H7 (cell line): Measurements from ENCODE around the gene UBASH3B. TPM values are rescaled to one million over a fixed set of nuclear protein-coding genes. Genes with fewer than 3 reads are reported as not detected.

Experiments
- DNase-seq: peaks from one replicate; pipeline ENCODE4 v3.0.0; 2012
- H3K27me3 ChIP-seq: 2 replicates; pipeline ENCODE4 v1.6.0; 2011; ENCODE audit warnings: mild to moderate bottlenecking, low read length; ENCODE audit not compliant: control insufficient read depth, insufficient read depth
- H3K36me3 ChIP-seq: replicated peaks from 2 replicates; pipeline ENCODE4 v1.5.1; 2011; ENCODE audit warnings: low read length; ENCODE audit not compliant: control insufficient read depth, insufficient read depth
- H3K4me3 ChIP-seq: 2 replicates; pipeline ENCODE4 v1.5.1; 2011; ENCODE audit warnings: low read depth, mild to moderate bottlenecking, control low read depth, low read length, moderate library complexity; ENCODE audit not compliant: insufficient read depth
- total RNA-seq: library from RNA; depleted of rRNA; stranded (reverse); fragments of >200 nt; shearing (Covaris generic); gene quantifications from 2 replicates; pipeline ENCODE4 v1.2.3, GENCODE V29; 2014

UBASH3B gene
- total RNA-seq, 1 experiment from 2014 or later, result 15.9 TPM

- DNase-seq, result no peak
- no peaks in the 10 kb centered on the region for H3K27me3 ChIP-seq
- H3K4me3 ChIP-seq, result no peak overlapping the region
- no peaks in the 10 kb centered on the region for H3K36me3 ChIP-seq
These were observed 120.3 kb downstream of the UBASH3B start for GRCh38 chr11:122775675-122776271.

- no peaks in the 10 kb centered on the region for H3K36me3 ChIP-seq
- DNase-seq, result no peak
- no peaks in the 10 kb centered on the region for H3K27me3 ChIP-seq
- no peak overlapping the region for H3K4me3 ChIP-seq
These were observed 121.0 kb downstream of the UBASH3B start for GRCh38 chr11:122776546-122776945.

- DNase-seq, result no peak
- H3K36me3 ChIP-seq, result no peaks in the 10 kb centered on the region
- H3K27me3 ChIP-seq, result no peaks in the 10 kb centered on the region
- no peak overlapping the region for H3K4me3 ChIP-seq
These were observed 121.8 kb downstream of the UBASH3B start for GRCh38 chr11:122777343-122777742.

GRCh38 chr11:122778148-122778547, 122.6 kb downstream of the UBASH3B start:
- DNase-seq, result no peak
- no peak overlapping the region for H3K4me3 ChIP-seq
- no peaks in the 10 kb centered on the region; the same call in 1 of the 2 replicates for H3K36me3 ChIP-seq
- no peaks in the 10 kb centered on the region for H3K27me3 ChIP-seq

- DNase-seq, result no peak
- no peaks in the 10 kb centered on the region; the same call in 1 of the 2 replicates for H3K36me3 ChIP-seq
- H3K27me3 ChIP-seq, result no peaks in the 10 kb centered on the region
- H3K4me3 ChIP-seq, result no peak overlapping the region
These were observed 123.6 kb downstream of the UBASH3B start for GRCh38 chr11:122779047-122779629.

- Histone ChIP-seq H3K36me3 (no peaks in the 10 kb centered on the region; the same call in 1 of the 2 replicates), H3K4me3 (no peak overlapping the region), H3K27me3 (no peaks in the 10 kb centered on the region)
- no peak for DNase-seq
These were observed 124.9 kb downstream of the UBASH3B start for GRCh38 chr11:122780296-122780949.

- peak; percentile 90 for DNase-seq
- H3K36me3 ChIP-seq, result no peaks in the 10 kb centered on the region; the same call in 1 of the 2 replicates
- H3K4me3 ChIP-seq, result no peak overlapping the region
- no peaks in the 10 kb centered on the region for H3K27me3 ChIP-seq
These were observed 126.1 kb downstream of the UBASH3B start for GRCh38 chr11:122781378-122782195.

- DNase-seq, result no peak
- no peaks in the 10 kb centered on the region; the same call in 1 of the 2 replicates for H3K36me3 ChIP-seq
- H3K4me3 ChIP-seq, result no peak overlapping the region
- no peaks in the 10 kb centered on the region for H3K27me3 ChIP-seq
These were observed 126.7 kb downstream of the UBASH3B start for GRCh38 chr11:122782222-122782621.

GRCh38 chr11:122784325-122784955, 128.9 kb downstream of the UBASH3B start:
- no peaks in the 10 kb centered on the region; the same call in 1 of the 2 replicates for H3K36me3 ChIP-seq
- DNase-seq, result no peak
- H3K27me3 ChIP-seq, result no peaks in the 10 kb centered on the region
- no peak overlapping the region for H3K4me3 ChIP-seq

GRCh38 chr11:122785031-122785541, 129.6 kb downstream of the UBASH3B start:
- Histone ChIP-seq H3K27me3 (no peaks in the 10 kb centered on the region), H3K4me3 (no peak overlapping the region), H3K36me3 (no peaks in the 10 kb centered on the region; the same call in 1 of the 2 replicates)
- no peak for DNase-seq

GRCh38 chr11:122786896-122787295, 131.4 kb downstream of the UBASH3B start:
- no peaks in the 10 kb centered on the region; the same call in 1 of the 2 replicates for H3K36me3 ChIP-seq
- DNase-seq, result no peak
- no peak overlapping the region for H3K4me3 ChIP-seq
- H3K27me3 ChIP-seq, result no peaks in the 10 kb centered on the region

- no peak overlapping the region for H3K4me3 ChIP-seq
- H3K36me3 ChIP-seq, result no peaks in the 10 kb centered on the region
- no peak for DNase-seq
- H3K27me3 ChIP-seq, result no peaks in the 10 kb centered on the region
These were observed 133.4 kb downstream of the UBASH3B start for GRCh38 chr11:122788781-122789535.

GRCh38 chr11:122789907-122790306, 134.4 kb downstream of the UBASH3B start:
- no peaks in the 10 kb centered on the region for H3K27me3 ChIP-seq
- H3K4me3 ChIP-seq, result no peak overlapping the region
- no peaks in the 10 kb centered on the region for H3K36me3 ChIP-seq
- no peak for DNase-seq
